ENCODE data around the gene IQCE.

GRCh38 chr7:2603044-2603965 is 44.5 kb downstream of the IQCE start:
- TF ChIP-seq CTCF (IDR thresholded peaks at IDR 0.05) (no peak), POLR2A (IDR thresholded peaks at IDR 0.05) (no peak), EP300 (IDR thresholded peaks at IDR 0.05) (no peak)
